SK-N-SH (cell line): Measurements from ENCODE around the gene PROSER2. TPM values are rescaled to one million over a fixed set of nuclear protein-coding genes. Genes with fewer than 3 reads are reported as not detected.

Experiments used
- CTCF ChIA-PET: fragments of 300-600, 350-600 bp; formaldehyde crosslinking; extraction: SDS; loops from one replicate; lab custom pipeline; 2021; lab: Yijun Ruan, JAX
- POLR2A ChIA-PET: fragments of 350-600 bp; sonication (Branson Sonifier 250); formaldehyde crosslinking; extraction: SDS; loops from one replicate; lab custom pipeline; 2020; ENCODE audit warnings: antibody characterized with exemption, inconsistent platforms; lab: Yijun Ruan, JAX
- DNase-seq: peaks from one replicate; pipeline ENCODE4 v3.0.0; 2012
- H2AFZ ChIP-seq: fragments of 200-600 bp; sonication (generic); 2 replicates; pipeline ENCODE4 v1.8.1; 2016; ENCODE audit warnings: antibody characterized with exemption, mild to moderate bottlenecking, low read depth
- H3F3A ChIP-seq: fragments of 200-600 bp; sonication (generic); replicated peaks from 2 replicates; pipeline ENCODE3; 2016; ENCODE audit warnings: antibody characterized with exemption, mild to moderate bottlenecking; ENCODE audit not compliant: insufficient read depth
- H3K27ac ChIP-seq, 2 experiments: fragments of 200-500 bp in 1 of 2; fragments of 200-600 bp in 1 of 2; sonication (Bioruptor generic) in 1 of 2; sonication (generic), shearing (Covaris generic) in 1 of 2; 2 replicates each; pipeline versions ENCODE4 v1.5.1 to v1.6.1; 2014 to 2016; ENCODE audit warnings: low read depth in 2 of 2, inconsistent platforms in 1 of 2, low read length in 1 of 2, mild to moderate bottlenecking in 1 of 2, mixed read lengths in 1 of 2
- H3K27me3 ChIP-seq: fragments of 200-600 bp; sonication (generic), shearing (Covaris generic); 2 replicates; pipeline ENCODE4 v1.6.1; 2016; ENCODE audit warnings: mixed run types; ENCODE audit not compliant: insufficient read depth
- H3K36me3 ChIP-seq, 2 experiments: fragments of 200-500 bp in 1 of 2; fragments of 200-600 bp in 1 of 2; sonication (Bioruptor generic) in 1 of 2; sonication (generic) in 1 of 2; replicated peaks in 1 of 2; 2 replicates each; pipeline versions ENCODE3 to v1.5.1; 2014 to 2016; ENCODE audit warnings: low read length in 1 of 2, mild to moderate bottlenecking in 1 of 2; ENCODE audit not compliant: insufficient read depth in 2 of 2, control insufficient read depth in 1 of 2
- H3K4me1 ChIP-seq, 2 experiments: fragments of 200-500 bp in 1 of 2; fragments of 200-600 bp in 1 of 2; sonication (Bioruptor generic) in 1 of 2; sonication (generic), shearing (Covaris generic) in 1 of 2; 2 replicates each; pipeline versions ENCODE4 v1.5.1 to v1.6.1; 2014 to 2016; ENCODE audit warnings: low read depth in 1 of 2, low read length in 1 of 2, mixed run types in 1 of 2; ENCODE audit not compliant: insufficient read depth in 2 of 2, control insufficient read depth in 1 of 2
- H3K4me2 ChIP-seq: fragments of 200-600 bp; sonication (generic), shearing (Covaris generic); 2 replicates; pipeline ENCODE4 v1.6.1; 2017; ENCODE audit warnings: mixed run types
- H3K4me3 ChIP-seq, 2 experiments: fragments of 200-500 bp in 1 of 2; fragments of 200-600 bp in 1 of 2; sonication (Bioruptor generic) in 1 of 2; sonication (generic), shearing (Covaris generic) in 1 of 2; 2 replicates each; pipeline versions ENCODE4 v1.5.1 to v1.8.1; 2014 to 2016; ENCODE audit warnings: low read depth in 2 of 2, inconsistent platforms in 1 of 2, low read length in 1 of 2, mild to moderate bottlenecking in 1 of 2, mixed read lengths in 1 of 2, moderate library complexity in 1 of 2
- H3K79me2 ChIP-seq: fragments of 200-600 bp; sonication (generic); 2 replicates; pipeline ENCODE4 v1.8.1; 2017; ENCODE audit warnings: mild to moderate bottlenecking; ENCODE audit not compliant: insufficient read depth
- H3K9ac ChIP-seq: fragments of 200-600 bp; sonication (generic); 2 replicates; pipeline ENCODE4 v1.6.1; 2017; ENCODE audit warnings: mixed run types
- H3K9me2 ChIP-seq: fragments of 200-600 bp; sonication (generic); 2 replicates; pipeline ENCODE4 v1.6.1; 2017; ENCODE audit warnings: mixed run types
- H3K9me3 ChIP-seq: fragments of 200-600 bp; sonication (generic); 2 replicates; pipeline ENCODE4 v1.6.1; 2017; ENCODE audit warnings: mixed run types, mild to moderate bottlenecking, moderate library complexity
- H4K20me1 ChIP-seq: fragments of 200-600 bp; sonication (generic); 2 replicates; pipeline ENCODE4 v1.6.1; 2017; ENCODE audit warnings: mild to moderate bottlenecking, mixed run types; ENCODE audit not compliant: insufficient read depth
- CHD2 ChIP-seq: fragments of 150-350 bp; IDR thresholded peaks from 2 replicates; pipeline ENCODE4 v1.6.1; 2018; ENCODE audit warnings: low read length; ENCODE audit not compliant: partially characterized antibody
- CTCF ChIP-seq: fragments of 200-600 bp; sonication (generic); IDR thresholded peaks from 2 replicates; pipeline ENCODE4 v1.6.1; 2017; ENCODE audit warnings: antibody characterized with exemption, mild to moderate bottlenecking, moderate library complexity
- ELF1 ChIP-seq: IDR thresholded peaks from 2 replicates; pipeline ENCODE4 v1.4.0; 2012
- EP300 ChIP-seq, 2 experiments: IDR thresholded peaks; 2 replicates each; pipeline versions ENCODE4 v1.4.0 to v1.6.1; 2012; ENCODE audit warnings: borderline replicate concordance in 1 of 2, low read depth in 1 of 2, low read length in 1 of 2
- FOSL2 ChIP-seq: IDR thresholded peaks from 2 replicates; pipeline ENCODE4 v1.4.0; 2012; ENCODE audit warnings: low read depth, mild to moderate bottlenecking, moderate library complexity, borderline replicate concordance
- FOXM1 ChIP-seq: IDR thresholded peaks from 2 replicates; pipeline ENCODE4 v1.4.0; 2012; ENCODE audit warnings: low read depth, mild to moderate bottlenecking
- GABPA ChIP-seq: IDR thresholded peaks from 2 replicates; pipeline ENCODE4 v1.4.0; 2012; ENCODE audit warnings: low read depth, mild to moderate bottlenecking
- GATA2 ChIP-seq: sonication (generic); formaldehyde crosslinking; IDR thresholded peaks from 2 replicates; pipeline ENCODE4 v1.5.0; 2020; ENCODE audit warnings: mild to moderate bottlenecking, missing genetic modification reagents
- IRF3 ChIP-seq: fragments of 150-350 bp; IDR thresholded peaks from 2 replicates; pipeline ENCODE4 v1.6.1; 2016; ENCODE audit warnings: mild to moderate bottlenecking, low read depth, low read length
- JUND ChIP-seq: IDR thresholded peaks from 2 replicates; pipeline ENCODE4 v1.4.0; 2012
- MAX ChIP-seq: IDR thresholded peaks from 2 replicates; pipeline ENCODE4 v1.4.0; 2012; ENCODE audit warnings: low read depth
- MEF2A ChIP-seq: IDR thresholded peaks from 2 replicates; pipeline ENCODE4 v1.4.0; 2012; ENCODE audit warnings: low read depth, borderline replicate concordance
- MXI1 ChIP-seq: IDR thresholded peaks from 2 replicates; pipeline ENCODE4 v1.6.1; 2012; ENCODE audit warnings: mild to moderate bottlenecking, low read depth, low read length, improper control_type of control experiment
- NRF1 ChIP-seq: IDR thresholded peaks from 2 replicates; pipeline ENCODE4 v1.6.1; 2012; ENCODE audit warnings: low read depth, mild to moderate bottlenecking, low read length
- PBX3 ChIP-seq: IDR thresholded peaks from 2 replicates; pipeline ENCODE4; 2012
- RAD21 ChIP-seq: IDR thresholded peaks from 2 replicates; pipeline ENCODE4 v1.6.1; 2012; ENCODE audit warnings: mild to moderate bottlenecking, low read length
- RCOR1 ChIP-seq: fragments of 150-350 bp; IDR thresholded peaks from 2 replicates; pipeline ENCODE4 v1.6.1; 2017; ENCODE audit warnings: antibody characterized with exemption, low read length
- RFX5 ChIP-seq: IDR thresholded peaks from 2 replicates; pipeline ENCODE4 v1.6.1; 2012; ENCODE audit warnings: mild to moderate bottlenecking, improper control_type of control experiment, low read length
- RXRA ChIP-seq: IDR thresholded peaks from 2 replicates; pipeline ENCODE4 v1.4.0; 2012; ENCODE audit warnings: low read depth, mild to moderate bottlenecking, borderline replicate concordance
- SIN3A ChIP-seq: IDR thresholded peaks from 2 replicates; pipeline ENCODE4 v1.6.1; 2012; ENCODE audit warnings: low read depth, mild to moderate bottlenecking, low read length, moderate library complexity, borderline replicate concordance
- SMC3 ChIP-seq: IDR thresholded peaks from 2 replicates; pipeline ENCODE4 v1.6.1; 2012; ENCODE audit warnings: low read depth, low read length, improper control_type of control experiment
- TCF12 ChIP-seq: IDR thresholded peaks from 2 replicates; pipeline ENCODE4 v1.4.0; 2012
- USF1 ChIP-seq: IDR thresholded peaks from 2 replicates; pipeline ENCODE4 v1.4.0; 2012; ENCODE audit warnings: low read depth, borderline replicate concordance
- WGBS: methylation state at CpG from one replicate; pipeline ENCODE4 v1.1.6; 2017; ENCODE audit warnings: low lambda C conversion rate; 5-methylcytosine and 5-hydroxymethylcytosine counted together
- polyA plus RNA-seq, 3 experiments: library from polyadenylated mRNA; depleted of rRNA; stranded (reverse); fragments of >200 nt; gene quantifications; 2 replicates each; pipeline ENCODE4 v1.2.3, GENCODE V29; 2012

PROSER2 gene
- polyA plus RNA-seq, 1 of the 3 experiments (the other 2 are of a cell fraction), result 0.95 TPM

GRCh38 chr10:11879387-11880094 is 56.4 kb downstream of the PROSER2 start:
- ChIA-PET CTCF (no interaction called here), POLR2A (no interaction called here)
- Histone ChIP-seq H2AFZ (no peak overlapping the region), H3K9me3 (no peaks in the 10 kb centered on the region), H3K79me2 (no peaks in the 10 kb centered on the region), H3K9ac (no peak overlapping the region), H3F3A (no peaks in the 10 kb centered on the region), H3K4me1 (peaks cover 0 to 5% of the 10 kb centered on the region in 2 experiments; a peak in 2 of 4 replicates), H3K4me3 (no peak overlapping the region), H4K20me1 (no peaks in the 10 kb centered on the region), H3K27me3 (no peaks in the 10 kb centered on the region), H3K4me2 (no peak overlapping the region), H3K36me3 (no peaks in the 10 kb centered on the region), H3K27ac (no peak overlapping the region), H3K9me2 (no peaks in the 10 kb centered on the region)
- TF ChIP-seq MEF2A, result no peak
- TF ChIP-seq RCOR1, result no peak
- no peak for TF ChIP-seq GATA2 (CRISPR knock-in tag)
- no peak for TF ChIP-seq NRF1
- no peak for TF ChIP-seq PBX3
- no peak for TF ChIP-seq FOXM1
- TF ChIP-seq RXRA, result no peak
- no peak for TF ChIP-seq FOSL2
- no peak for TF ChIP-seq TCF12
- TF ChIP-seq EP300 (IDR thresholded peaks at IDR 0.05; ENCODE audit: borderline replicate concordance in 1 of 2, low read depth in 1 of 2, low read length in 1 of 2), result no peak
- TF ChIP-seq RAD21, result no peak
- TF ChIP-seq GABPA, result no peak
- TF ChIP-seq CHD2, result no peak
- TF ChIP-seq MXI1, result no peak
- no peak for TF ChIP-seq JUND
- no peak for TF ChIP-seq SIN3A
- no peak for TF ChIP-seq MAX
- 61% methylated on average over 9 of the region's 15 CpGs for WGBS
- no peak for DNase-seq

GRCh38 chr10:11880151-11881029 is 57.2 kb downstream of the PROSER2 start:
- ChIA-PET POLR2A (no interaction called here), CTCF (no interaction called here)

More at GRCh38 chr10:11880151-11881029, 57.2 kb downstream of the PROSER2 start:
- Histone ChIP-seq H3K9me3 (no peaks in the 10 kb centered on the region), H3K9ac (no peak overlapping the region)
- no peak for TF ChIP-seq JUND
- no peak for TF ChIP-seq SMC3
- no peak for TF ChIP-seq RAD21
- no peak for TF ChIP-seq CTCF
- no peak for TF ChIP-seq USF1
- TF ChIP-seq ELF1, result no peak
- TF ChIP-seq RFX5, result no peak
- TF ChIP-seq IRF3, result no peak
- TF ChIP-seq, all 33 proteins: peak for 0
- Histone ChIP-seq H3K27me3 (no peaks in the 10 kb centered on the region), H3K27ac (no peak overlapping the region), H2AFZ (no peak overlapping the region), H3K4me1 (no peaks in the 10 kb centered on the region; a peak in 1 of 4 replicates), H3K4me3 (no peak overlapping the region), H3K79me2 (no peaks in the 10 kb centered on the region), H3K4me2 (no peak overlapping the region), H3K36me3 (no peaks in the 10 kb centered on the region), H3K9me2 (no peaks in the 10 kb centered on the region), H3F3A (no peaks in the 10 kb centered on the region), H4K20me1 (no peaks in the 10 kb centered on the region)
- 88% methylated on average over 24 of the region's 32 CpGs for WGBS
- DNase-seq, result no peak
